Liver (tissue), 9 donors: Measurements from ENCODE around the gene UBASH3A. TPM values are rescaled to one million over a fixed set of nuclear protein-coding genes. Genes with fewer than 3 reads are reported as not detected.

Experiments
- DNase-seq: peaks from one replicate; pipeline ENCODE4 v3.0.0-alpha.2; 2017; ENCODE audit warnings: low spot score
- H3K27ac ChIP-seq, 2 donors: one replicate each; pipeline ENCODE4 v1.7.0; 2013; ENCODE audit warnings: inconsistent platforms in 2 of 2, low read length in 2 of 2, control low read depth in 1 of 2, low read depth in 1 of 2, mild to moderate bottlenecking in 1 of 2
- H3K27me3 ChIP-seq, 4 donors: one replicate each; pipeline versions ENCODE4 v1.6.1 to v1.7.0; 2013; ENCODE audit warnings: low read length in 3 of 4, inconsistent platforms in 1 of 4, mild to moderate bottlenecking in 1 of 4, moderate library complexity in 1 of 4; ENCODE audit not compliant: control insufficient read depth in 4 of 4, insufficient read depth in 4 of 4
- H3K36me3 ChIP-seq, 4 donors: one replicate each; pipeline versions ENCODE4 v1.6.1 to v1.7.0; 2013; ENCODE audit warnings: low read length in 3 of 4, mild to moderate bottlenecking in 3 of 4, low read depth in 1 of 4, moderate library complexity in 1 of 4; ENCODE audit not compliant: control insufficient read depth in 4 of 4, insufficient read depth in 3 of 4
- H3K4me1 ChIP-seq, 4 donors: one replicate each; pipeline versions ENCODE4 v1.6.1 to v1.7.0; 2013; ENCODE audit warnings: low read length in 3 of 4, mild to moderate bottlenecking in 3 of 4, moderate library complexity in 1 of 4; ENCODE audit not compliant: control insufficient read depth in 4 of 4, insufficient read depth in 4 of 4
- H3K4me3 ChIP-seq, 3 donors: one replicate each; pipeline versions ENCODE4 v1.6.1 to v1.7.0; 2013; ENCODE audit warnings: low read length in 3 of 3, control low read depth in 1 of 3, low read depth in 1 of 3, mild to moderate bottlenecking in 1 of 3
- H3K9ac ChIP-seq, 2 donors: one replicate each; pipeline ENCODE4 v1.7.0; 2013; ENCODE audit warnings: low read length in 2 of 2, mild to moderate bottlenecking in 2 of 2, moderate library complexity in 2 of 2, control low read depth in 1 of 2, low read depth in 1 of 2
- H3K9me3 ChIP-seq, 4 donors: one replicate each; pipeline versions ENCODE4 v1.6.1 to v1.7.0; 2013; ENCODE audit warnings: low read length in 3 of 4; ENCODE audit not compliant: control insufficient read depth in 4 of 4
- ATF3 ChIP-seq: IDR thresholded peaks from 2 replicates; pipeline ENCODE4 v1.6.1; 2016; ENCODE audit warnings: antibody characterized with exemption
- CTCF ChIP-seq: fragments of 150-350 bp; IDR thresholded peaks from 2 replicates; pipeline ENCODE4 v1.5.1; 2017; ENCODE audit warnings: improper control_type of control experiment, low read depth, low read length; ENCODE audit not compliant: missing input control
- EGR1 ChIP-seq, 2 donors: IDR thresholded peaks; 2 replicates each; pipeline ENCODE4 v1.6.1; 2016 to 2018; ENCODE audit warnings: antibody characterized with exemption in 2 of 2, low read depth in 2 of 2
- FOXA1 ChIP-seq: IDR thresholded peaks from 2 replicates; pipeline ENCODE4 v1.6.1; 2016; ENCODE audit warnings: antibody characterized with exemption
- FOXA2 ChIP-seq: IDR thresholded peaks from 2 replicates; pipeline ENCODE4 v1.6.1; 2016; ENCODE audit warnings: antibody characterized with exemption
- GABPA ChIP-seq, 2 donors: IDR thresholded peaks in 1 of 2; conservative IDR thresholded peaks in 1 of 2; 2 replicates each; pipeline ENCODE4 v1.6.1; 2016; ENCODE audit warnings: antibody characterized with exemption in 2 of 2, mild to moderate bottlenecking in 1 of 2, moderate library complexity in 1 of 2
- HNF4G ChIP-seq: IDR thresholded peaks from 2 replicates; pipeline ENCODE4 v1.6.1; 2016; ENCODE audit warnings: antibody characterized with exemption
- JUND ChIP-seq, 2 donors: IDR thresholded peaks; 2 replicates each; pipeline ENCODE4 v1.6.1; 2016; ENCODE audit warnings: antibody characterized with exemption in 2 of 2
- MAX ChIP-seq: IDR thresholded peaks from 2 replicates; pipeline ENCODE4 v1.6.1; 2016; ENCODE audit warnings: antibody characterized with exemption
- NR2F2 ChIP-seq: IDR thresholded peaks from 2 replicates; pipeline ENCODE4 v1.6.1; 2016; ENCODE audit warnings: antibody characterized with exemption
- RAD21 ChIP-seq, 2 donors: IDR thresholded peaks; 2 replicates each; pipeline ENCODE4 v1.6.1; 2016; ENCODE audit warnings: antibody characterized with exemption in 2 of 2, mild to moderate bottlenecking in 2 of 2
- RXRA ChIP-seq, 2 donors: IDR thresholded peaks; 2 replicates each; pipeline ENCODE4 v1.6.1; 2017 to 2018; ENCODE audit warnings: antibody characterized with exemption in 2 of 2, mild to moderate bottlenecking in 1 of 2
- SP1 ChIP-seq: IDR thresholded peaks from 2 replicates; pipeline ENCODE4 v1.6.1; 2018; ENCODE audit warnings: antibody characterized with exemption, mild to moderate bottlenecking
- TAF1 ChIP-seq: conservative IDR thresholded peaks from 2 replicates; pipeline ENCODE4 v1.6.1; 2016; ENCODE audit warnings: antibody characterized with exemption, mild to moderate bottlenecking
- YY1 ChIP-seq: IDR thresholded peaks from 2 replicates; pipeline ENCODE4 v1.6.1; 2016; ENCODE audit warnings: antibody characterized with exemption, mild to moderate bottlenecking
- ZBTB33 ChIP-seq: IDR thresholded peaks from 2 replicates; pipeline ENCODE4 v1.6.1; 2016; ENCODE audit warnings: antibody characterized with exemption
- WGBS: extraction: QIAGEN DNeasy Blood & Tissue Kit; methylation state at CpG from one replicate; pipeline ENCODE4 v1.1.7; 2013; 5-methylcytosine and 5-hydroxymethylcytosine counted together
- polyA plus RNA-seq, 2 donors: library from polyadenylated mRNA; stranded (reverse) in 1 of 2; unstranded in 1 of 2; fragments of 200-250 nt in 1 of 2; fragments of >200 nt in 1 of 2; fragmentation: Nextera tagmentation in 1 of 2; extraction: Ambion mirVana in 1 of 2; gene quantifications; one replicate each; pipeline versions ENCODE4 v1.2.1 to v1.2.3, GENCODE V29; 2013 to 2015
- total RNA-seq, 2 donors: library from RNA; depleted of rRNA; stranded (reverse); fragments of >200 nt; gene quantifications; one replicate each; pipeline ENCODE4 v1.2.3, GENCODE V29; 2014
- donor health status: healthy.
- donor health status: healthy.
- donor health status: healthy.
- donor health status: healthy.
- donor health status: healthy.

UBASH3A gene
- total and polyA plus RNA-seq, 4 donors, result 0.10 to 0.75 (median 0.45) TPM

GRCh38 chr21:42400525-42400924, 3.2 kb upstream of the UBASH3A start:
- Histone ChIP-seq H3K4me3 (no peak overlapping the region), H3K9me3 (no peaks in the 10 kb centered on the region), H3K36me3 (no peaks in the 10 kb centered on the region), H3K9ac (no peak overlapping the region), H3K4me1 (no peaks in the 10 kb centered on the region), H3K27me3 (no peaks in the 10 kb centered on the region), H3K27ac (no peak overlapping the region)
- 78% methylated on average over 4 of the region's 4 CpGs for WGBS
- no peak for TF ChIP-seq EGR1 (IDR thresholded peaks at IDR 0.05; ENCODE audit: low read depth in 2 of 2)
- no peak for TF ChIP-seq ZBTB33
- no peak for TF ChIP-seq JUND (IDR thresholded peaks at IDR 0.05)
- DNase-seq, result no peak

- no peak overlapping the region for H3K27ac ChIP-seq
- no peak overlapping the region for H3K4me3 ChIP-seq
- no peaks in the 10 kb centered on the region for H3K9me3 ChIP-seq
- 60% methylated on average over 3 of the region's 3 CpGs for WGBS
- no peak overlapping the region for H3K9ac ChIP-seq
- no peaks in the 10 kb centered on the region for H3K27me3 ChIP-seq
- H3K36me3 ChIP-seq, result no peaks in the 10 kb centered on the region
- H3K4me1 ChIP-seq, result no peaks in the 10 kb centered on the region
- DNase-seq, result no peak
- TF ChIP-seq FOXA1 (no peak), YY1 (no peak), SP1 (no peak)
These were observed 2.5 kb upstream of the UBASH3A start for GRCh38 chr21:42401154-42401553.

GRCh38 chr21:42401820-42402251, 1.9 kb upstream of the UBASH3A start:
- no peak for TF ChIP-seq MAX
- no peak for TF ChIP-seq RAD21 (IDR thresholded peaks at IDR 0.05)
- no peak for TF ChIP-seq JUND (IDR thresholded peaks at IDR 0.05)
- TF ChIP-seq ATF3, result no peak
- TF ChIP-seq FOXA2, result no peak
- no peak for TF ChIP-seq GABPA (IDR thresholded peaks at IDR 0.05 in 1 of 2, conservative IDR thresholded peaks at IDR 0.05 in 1 of 2)
- no peak for TF ChIP-seq CTCF
- no peak for TF ChIP-seq TAF1
- no peak for TF ChIP-seq RXRA (IDR thresholded peaks at IDR 0.05)
- no peak for TF ChIP-seq YY1
- TF ChIP-seq ZBTB33, result no peak
- TF ChIP-seq HNF4G, result no peak
- no peak for TF ChIP-seq NR2F2
- Histone ChIP-seq H3K9ac (no peak overlapping the region), H3K27me3 (no peaks in the 10 kb centered on the region), H3K27ac (no peak overlapping the region), H3K36me3 (no peaks in the 10 kb centered on the region), H3K9me3 (no peaks in the 10 kb centered on the region), H3K4me1 (peaks cover 0 to under 1% (median 0%) of the 10 kb centered on the region in 4 donors), H3K4me3 (no peak overlapping the region)
- 77% methylated on average over 2 of the region's 2 CpGs for WGBS
- no peak for DNase-seq
